BLaER1 treated with 17β-estradiol and CSF1 and Interleukin-3, amounts not matched to agents 10 nM and 100 nM (cell line): ENCODE results near the gene DPP6.
A peak's percentile ranks its signal among the peaks of the same experiment; 100 is the strongest.

ENCODE experiments used
- H3K27ac ChIP-seq, 11 experiments: shearing (Covaris generic); formaldehyde crosslinking; 2 replicates each; pipeline ENCODE4 v1.8.1; 2022
- H3K27me3 ChIP-seq, 11 experiments: shearing (Covaris generic); formaldehyde crosslinking; 2 replicates each; pipeline ENCODE4 v1.8.1; 2022
- H3K36me3 ChIP-seq, 11 experiments: shearing (Covaris generic); formaldehyde crosslinking; 2 replicates each; pipeline ENCODE4 v1.8.1; 2022
- H3K4me1 ChIP-seq, 10 experiments: shearing (Covaris generic); formaldehyde crosslinking; 2 replicates each; pipeline ENCODE4 v1.8.1; 2022
- H3K4me2 ChIP-seq, 11 experiments: shearing (Covaris generic); formaldehyde crosslinking; 2 replicates each; pipeline ENCODE4 v1.8.1; 2022
- H3K4me3 ChIP-seq, 10 experiments: shearing (Covaris generic); formaldehyde crosslinking; 2 replicates each; pipeline ENCODE4 v1.8.1; 2022
- H3K9ac ChIP-seq, 11 experiments: shearing (Covaris generic); formaldehyde crosslinking; 2 replicates each; pipeline ENCODE4 v1.8.1; 2022
- H3K9me3 ChIP-seq, 11 experiments: shearing (Covaris generic); formaldehyde crosslinking; replicated peaks in 1 of 11; 2 replicates each; pipeline ENCODE4 v1.8.1; 2022
- H4K20me1 ChIP-seq, 11 experiments: shearing (Covaris generic); formaldehyde crosslinking; 2 replicates each; pipeline ENCODE4 v1.8.1; 2022
- Cebpa-rat ChIP-seq, 11 experiments: shearing (Covaris generic); IDR thresholded peaks; 2 replicates each; pipeline ENCODE4 v1.8.1; 2022

Gene DPP6

DNA sequence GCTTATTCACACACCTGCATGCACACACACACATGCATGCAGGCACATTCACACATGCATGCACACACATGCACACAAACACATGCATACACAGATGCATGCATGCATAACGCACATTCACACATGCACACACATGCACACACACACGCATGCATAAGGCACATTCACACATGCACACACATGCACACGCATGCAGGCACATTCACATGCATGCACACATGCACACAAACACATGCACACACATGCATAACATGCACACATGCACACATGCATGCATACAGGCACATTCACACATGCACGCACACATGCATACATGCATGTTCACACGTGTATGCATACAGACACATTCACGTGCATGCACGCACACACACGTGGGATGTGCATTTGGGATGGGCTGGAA is 784.9 kb downstream of the DPP6 start:
- H3K27ac ChIP-seq, result no peak overlapping the region
- no peaks in the 10 kb centered on the region; a peak in 1 of 22 replicates for H4K20me1 ChIP-seq
- no peak overlapping the region for H3K9ac ChIP-seq
- TF ChIP-seq Cebpa-rat (IDR thresholded peaks at IDR 0.05), result no peak
- H3K27me3 ChIP-seq, result no peaks in the 10 kb centered on the region
- peak overlapping the region in 2 of 11 experiments; percentile 5 to 37; a peak in 1 of 22 replicates for H3K4me2 ChIP-seq
- H3K36me3 ChIP-seq, result no peaks in the 10 kb centered on the region
- no peaks in the 10 kb centered on the region for H3K9me3 ChIP-seq
- H3K4me1 ChIP-seq, result peaks cover 4 to 16% (median 7%) of the 10 kb centered on the region in 10 experiments; a peak in 12 of 20 replicates
- H3K4me3 ChIP-seq, result no peak overlapping the region

DNA sequence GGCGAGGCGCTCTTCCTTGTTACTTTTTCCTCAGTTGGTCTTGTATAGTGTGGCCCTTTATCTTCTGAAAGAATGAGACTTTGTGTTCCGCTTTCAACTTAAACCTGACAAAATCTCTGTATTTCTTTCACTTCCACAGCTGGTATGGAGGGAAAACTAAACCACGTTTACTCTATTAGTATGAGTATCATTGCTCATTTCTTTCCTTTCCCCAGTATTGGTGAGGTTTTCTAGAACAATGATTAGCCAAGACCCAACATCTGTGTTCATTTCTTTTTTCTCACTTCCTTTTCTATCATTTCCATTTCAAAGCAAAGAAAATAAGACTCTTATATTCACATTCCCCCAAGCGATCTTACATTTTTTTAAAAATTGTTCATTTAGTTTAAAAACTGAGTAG is 785.4 kb downstream of the DPP6 start:
- no peaks in the 10 kb centered on the region for H3K36me3 ChIP-seq
- peaks cover 4 to 16% (median 7%) of the 10 kb centered on the region in 10 experiments; a peak in 12 of 20 replicates for H3K4me1 ChIP-seq
- no peak overlapping the region for H3K4me3 ChIP-seq
- peak overlapping the region in 2 of 11 experiments; percentile 5 to 37; a peak in 1 of 22 replicates for H3K4me2 ChIP-seq
- H3K27me3 ChIP-seq, result no peaks in the 10 kb centered on the region
- H3K27ac ChIP-seq, result no peak overlapping the region
- no peaks in the 10 kb centered on the region for H3K9me3 ChIP-seq
- TF ChIP-seq Cebpa-rat (IDR thresholded peaks at IDR 0.05), result no peak
- H4K20me1 ChIP-seq, result no peaks in the 10 kb centered on the region; a peak in 1 of 22 replicates
- no peak overlapping the region for H3K9ac ChIP-seq

DNA sequence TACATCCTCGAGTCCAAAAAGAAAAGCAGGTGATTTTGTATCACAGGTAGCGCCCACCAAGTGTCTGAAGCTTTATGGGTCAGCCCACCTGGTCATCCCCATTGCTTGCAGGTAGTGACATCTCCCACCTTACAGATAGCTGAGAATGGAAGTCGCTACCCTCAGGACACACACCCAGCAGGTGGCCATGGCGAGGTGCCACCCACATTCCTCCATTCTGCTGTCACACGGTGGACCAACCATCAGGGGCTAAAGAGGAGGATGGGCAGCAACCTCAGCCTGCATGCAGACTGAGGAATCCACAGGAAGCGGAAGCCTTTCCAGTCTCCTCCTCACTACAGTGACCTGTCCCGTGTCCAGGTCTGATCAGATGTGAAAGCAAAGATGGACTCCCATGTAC is 787.9 kb downstream of the DPP6 start:
- TF ChIP-seq Cebpa-rat (IDR thresholded peaks at IDR 0.05), result no peak

DNA sequence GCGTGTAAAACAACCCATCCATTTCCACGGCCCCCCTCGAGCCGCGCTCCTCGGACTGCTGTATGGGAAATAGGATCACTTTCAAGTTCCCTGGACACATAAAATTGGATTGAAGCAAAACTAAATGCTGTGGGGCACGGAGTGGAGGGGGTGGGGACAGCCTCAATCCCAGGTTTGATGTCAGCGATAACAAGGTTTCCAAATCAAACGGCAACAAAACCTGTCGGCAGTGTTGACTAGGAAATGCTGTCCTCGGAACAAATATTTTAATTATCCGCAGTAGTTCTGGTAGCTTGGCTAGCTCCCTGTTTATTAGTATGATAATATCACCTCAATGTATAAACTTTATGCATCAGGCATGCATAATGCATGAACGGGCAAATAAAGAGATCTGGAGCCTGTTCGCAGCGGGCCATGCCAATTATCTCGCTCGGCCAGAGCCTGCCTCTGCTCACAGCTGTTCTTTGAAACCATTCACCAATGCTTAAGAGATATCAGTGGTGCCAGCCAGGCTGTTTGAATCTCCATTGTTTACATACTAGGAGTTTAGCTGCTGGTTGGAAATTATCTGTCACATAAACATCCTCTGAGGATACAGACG is 789.6 kb downstream of the DPP6 start:
- Histone ChIP-seq H3K9ac (no peak overlapping the region), H3K4me3 (no peak overlapping the region), H4K20me1 (no peaks in the 10 kb centered on the region; a peak in 1 of 22 replicates), H3K4me1 (peaks cover 0 to 6% (median 0%) of the 10 kb centered on the region in 10 experiments; a peak in 3 of 20 replicates), H3K27me3 (no peaks in the 10 kb centered on the region), H3K9me3 (no peaks in the 10 kb centered on the region), H3K27ac (no peak overlapping the region), H3K4me2 (no peak overlapping the region), H3K36me3 (no peaks in the 10 kb centered on the region)
- no peak for TF ChIP-seq Cebpa-rat (IDR thresholded peaks at IDR 0.05)

More for the DNA sequence above, 787.9 kb downstream of the DPP6 start:
- Histone ChIP-seq H3K4me3 (no peak overlapping the region), H3K9me3 (no peaks in the 10 kb centered on the region), H3K4me1 (peaks cover 0 to 9% (median 5%) of the 10 kb centered on the region in 10 experiments; a peak in 7 of 20 replicates), H3K27ac (no peak overlapping the region), H3K4me2 (no peak overlapping the region), H3K36me3 (no peaks in the 10 kb centered on the region), H3K9ac (no peak overlapping the region), H4K20me1 (no peaks in the 10 kb centered on the region; a peak in 1 of 22 replicates), H3K27me3 (no peaks in the 10 kb centered on the region)

DNA sequence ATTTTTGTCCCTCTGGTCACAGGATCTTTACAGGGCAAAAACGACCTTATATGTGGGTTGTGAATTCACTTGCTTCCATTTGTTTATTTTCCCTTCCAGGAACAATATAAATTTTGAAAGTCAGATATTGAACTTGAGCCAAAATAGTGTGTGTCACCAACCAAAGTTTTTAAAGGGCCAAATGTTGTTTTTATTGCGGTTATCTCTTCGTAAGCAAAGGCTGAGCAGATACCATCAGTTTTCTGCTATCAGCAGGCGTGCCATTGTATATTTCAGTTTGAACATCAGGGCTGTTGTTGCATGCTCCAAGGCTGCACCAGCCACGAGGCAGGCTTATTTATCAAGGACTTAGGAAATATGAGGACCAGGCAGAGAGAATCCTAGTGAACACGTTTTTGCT is 790.4 kb downstream of the DPP6 start:
- Histone ChIP-seq H3K9ac (no peak overlapping the region), H3K4me3 (no peak overlapping the region), H3K4me2 (no peak overlapping the region), H3K27ac (no peak overlapping the region), H3K9me3 (no peaks in the 10 kb centered on the region), H3K4me1 (peaks cover 0 to 2% (median 0%) of the 10 kb centered on the region in 10 experiments; a peak in 1 of 20 replicates), H3K27me3 (no peaks in the 10 kb centered on the region), H3K36me3 (no peaks in the 10 kb centered on the region), H4K20me1 (no peaks in the 10 kb centered on the region; a peak in 1 of 22 replicates)
- TF ChIP-seq Cebpa-rat (IDR thresholded peaks at IDR 0.05), result no peak

DNA sequence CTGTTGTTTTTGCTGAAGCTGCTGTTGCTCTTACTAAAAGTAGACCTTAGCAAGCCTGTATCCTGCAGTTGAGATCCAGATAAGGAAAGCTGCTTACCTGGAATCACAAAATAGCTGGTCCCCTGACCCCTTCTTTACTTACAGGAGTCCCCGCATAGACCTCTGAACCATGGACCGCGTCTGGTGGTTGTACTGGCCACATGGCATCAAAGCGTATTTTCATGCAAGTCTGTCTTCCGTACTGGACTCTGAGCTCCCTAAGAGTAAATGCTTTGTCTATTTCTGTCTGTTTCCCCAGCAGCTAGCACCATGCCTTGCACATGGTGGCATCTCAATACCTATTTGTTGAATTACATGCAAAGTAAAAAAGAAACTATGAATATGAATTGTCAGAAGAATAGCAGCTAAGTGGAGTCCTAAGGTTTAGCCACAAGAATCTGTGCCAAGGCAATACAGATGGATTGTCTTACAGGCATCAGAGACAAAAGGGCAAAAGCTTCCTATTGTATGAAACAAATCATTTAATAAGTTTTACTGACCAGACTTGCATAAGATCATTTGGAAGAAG is 791.6 kb downstream of the DPP6 start:
- Histone ChIP-seq H3K27ac (no peak overlapping the region), H3K27me3 (no peaks in the 10 kb centered on the region), H3K9ac (no peak overlapping the region), H3K9me3 (no peaks in the 10 kb centered on the region), H3K4me2 (no peak overlapping the region), H3K4me1 (peaks cover 0 to 4% (median 0%) of the 10 kb centered on the region in 10 experiments; a peak in 1 of 20 replicates), H3K4me3 (no peak overlapping the region), H3K36me3 (no peaks in the 10 kb centered on the region), H4K20me1 (no peaks in the 10 kb centered on the region; a peak in 1 of 22 replicates)
- TF ChIP-seq Cebpa-rat (IDR thresholded peaks at IDR 0.05), result no peak

DNA sequence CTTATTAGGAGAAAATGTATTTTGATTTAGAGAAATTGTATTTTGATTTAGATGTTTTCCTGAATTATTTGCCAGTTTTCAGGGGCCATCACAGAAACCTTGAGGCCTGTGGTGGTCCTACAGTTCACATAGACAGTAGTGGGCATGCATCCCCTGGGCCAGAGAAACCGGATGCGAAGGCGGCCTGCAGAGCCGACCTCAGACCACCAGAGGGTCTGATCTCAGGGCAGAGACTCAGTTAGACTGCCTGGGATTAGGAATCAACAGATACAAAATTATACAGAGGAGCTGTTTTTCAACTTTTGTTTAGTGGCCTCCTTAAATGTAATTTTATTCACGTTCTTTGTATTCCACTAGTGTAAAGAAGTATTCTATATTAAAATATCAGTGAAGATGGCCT is 792.3 kb downstream of the DPP6 start:
- Histone ChIP-seq H3K27ac (no peak overlapping the region), H3K9me3 (peaks cover 0 to 2% (median 0%) of the 10 kb centered on the region in 11 experiments; a peak in 2 of 22 replicates), H3K27me3 (no peaks in the 10 kb centered on the region), H3K4me3 (no peak overlapping the region), H3K4me1 (peaks cover 0 to 4% (median 0%) of the 10 kb centered on the region in 10 experiments; a peak in 1 of 20 replicates), H4K20me1 (no peaks in the 10 kb centered on the region; a peak in 1 of 22 replicates), H3K9ac (no peak overlapping the region), H3K36me3 (no peaks in the 10 kb centered on the region), H3K4me2 (no peak overlapping the region)
- no peak for TF ChIP-seq Cebpa-rat (IDR thresholded peaks at IDR 0.05)

DNA sequence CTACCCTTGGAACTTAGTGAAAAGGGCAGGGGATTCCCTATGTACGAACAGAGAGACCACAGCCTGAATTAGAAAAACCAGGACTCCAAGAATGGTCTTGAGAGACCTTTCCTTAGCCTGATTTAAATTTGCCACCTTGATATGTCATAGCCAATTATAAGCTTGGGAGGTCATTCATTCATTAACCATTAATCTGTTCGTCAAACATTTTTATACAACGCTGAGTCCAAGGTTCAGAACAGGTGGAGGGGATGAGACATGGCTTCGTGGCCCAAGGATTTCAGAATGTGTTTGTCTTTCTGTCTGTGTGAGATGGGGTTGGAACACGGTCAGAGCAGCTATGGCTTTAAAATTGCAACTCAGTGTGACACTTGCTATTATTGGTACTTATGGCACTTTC is 792.8 kb downstream of the DPP6 start:
- Histone ChIP-seq H3K9ac (no peak overlapping the region), H3K9me3 (peaks cover 0 to 7% (median 0%) of the 10 kb centered on the region in 11 experiments; a peak in 3 of 22 replicates), H3K4me1 (peaks cover 0 to 4% (median 0%) of the 10 kb centered on the region in 10 experiments; a peak in 1 of 20 replicates), H3K36me3 (no peaks in the 10 kb centered on the region), H4K20me1 (no peaks in the 10 kb centered on the region; a peak in 1 of 22 replicates), H3K27ac (no peak overlapping the region), H3K4me3 (no peak overlapping the region), H3K27me3 (no peaks in the 10 kb centered on the region), H3K4me2 (no peak overlapping the region)
- TF ChIP-seq Cebpa-rat (IDR thresholded peaks at IDR 0.05), result no peak

DNA sequence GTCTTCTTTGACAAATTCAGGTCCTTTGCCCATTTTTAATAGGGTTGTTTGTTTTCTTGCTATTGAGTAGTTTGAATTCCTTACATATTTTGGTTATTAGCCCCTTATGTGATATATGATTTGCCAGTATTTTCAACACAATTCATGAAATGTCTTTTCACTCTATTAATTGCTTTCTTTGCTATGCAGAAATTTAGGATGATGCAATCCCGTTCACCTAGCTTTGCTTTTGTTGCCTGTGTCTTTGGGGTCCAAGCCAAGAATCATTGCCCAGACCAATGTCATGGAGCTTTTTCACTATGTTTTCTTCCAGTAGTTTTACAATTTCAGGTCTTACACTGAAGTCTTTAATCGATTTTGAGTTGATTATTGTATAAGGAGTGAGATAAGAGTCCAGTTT is 796.3 kb downstream of the DPP6 start:
- Histone ChIP-seq H3K9ac (no peak overlapping the region), H3K27me3 (no peaks in the 10 kb centered on the region), H3K4me2 (no peak overlapping the region), H3K27ac (no peak overlapping the region), H3K9me3 (peaks cover 0 to 26% (median 5%) of the 10 kb centered on the region in 11 experiments; a peak in 7 of 22 replicates), H3K4me1 (peaks cover 0 to 4% (median 0%) of the 10 kb centered on the region in 10 experiments; a peak in 1 of 20 replicates), H3K4me3 (no peak overlapping the region), H4K20me1 (no peaks in the 10 kb centered on the region), H3K36me3 (no peaks in the 10 kb centered on the region)
- peak in 1 of 11 experiments; percentile 29; a peak in 1 of 22 replicates for TF ChIP-seq Cebpa-rat (IDR thresholded peaks at IDR 0.05)
